Measurements from ENCODE around the gene C19orf73.

C19orf73 gene

GRCh38 chr19:49101160-49101559 lies 17.8 kb downstream of the C19orf73 start:
- ChIA-PET POLR2A (no interaction called here), CTCF (interaction anchor here (0.9 to 7.0 kb wide), 4 partner anchors 9 to 107 kb away, joined by 3 to 62 read pairs (median 32); partner anchors contain the start of gene LIN7B)
- DNase-seq (ENCODE audit: low read depth, low spot score) = no peak
- no peak for TF ChIP-seq CTCF (IDR thresholded peaks at IDR 0.05; ENCODE audit: insufficient read depth, low read length, missing control alignments)
- H3K4me3 ChIP-seq (ENCODE audit: low read depth, low read length) = no peak overlapping the region

DNA sequence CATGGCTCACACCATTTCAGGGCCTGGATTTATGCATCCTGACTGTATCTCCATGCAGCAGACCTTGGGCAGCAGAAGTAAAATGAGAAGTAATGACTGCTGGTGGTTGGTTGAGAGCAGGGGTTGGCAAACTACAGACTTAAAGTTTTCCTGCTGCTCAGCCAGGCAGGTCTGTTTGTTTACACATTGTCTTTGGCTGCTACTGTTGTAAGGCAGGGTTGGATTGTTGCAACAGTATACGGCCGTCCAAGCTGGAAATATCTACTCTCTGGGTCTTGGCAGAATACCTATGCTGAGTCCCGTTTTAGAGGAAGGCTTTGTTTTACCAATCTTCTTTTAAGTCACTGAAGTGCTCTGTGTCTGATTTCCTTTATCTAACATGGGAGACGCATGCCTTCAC lies 20.1 kb downstream of the C19orf73 start:
- CTCF ChIA-PET = interaction anchor here (0.5 to 7.4 kb wide), 20 partner anchors 6 to 129 kb away, joined by 3 to 95 read pairs (median 16); partner anchors contain the start of gene LIN7B
- no peak for TF ChIP-seq CTCF (IDR thresholded peaks at IDR 0.05; ENCODE audit: insufficient read depth, low read length, missing control alignments)
- POLR2A ChIA-PET = no interaction called here
- H3K4me3 ChIP-seq (ENCODE audit: low read depth, low read length) = no peak overlapping the region
- no peak for DNase-seq (ENCODE audit: low read depth, low spot score)

DNA sequence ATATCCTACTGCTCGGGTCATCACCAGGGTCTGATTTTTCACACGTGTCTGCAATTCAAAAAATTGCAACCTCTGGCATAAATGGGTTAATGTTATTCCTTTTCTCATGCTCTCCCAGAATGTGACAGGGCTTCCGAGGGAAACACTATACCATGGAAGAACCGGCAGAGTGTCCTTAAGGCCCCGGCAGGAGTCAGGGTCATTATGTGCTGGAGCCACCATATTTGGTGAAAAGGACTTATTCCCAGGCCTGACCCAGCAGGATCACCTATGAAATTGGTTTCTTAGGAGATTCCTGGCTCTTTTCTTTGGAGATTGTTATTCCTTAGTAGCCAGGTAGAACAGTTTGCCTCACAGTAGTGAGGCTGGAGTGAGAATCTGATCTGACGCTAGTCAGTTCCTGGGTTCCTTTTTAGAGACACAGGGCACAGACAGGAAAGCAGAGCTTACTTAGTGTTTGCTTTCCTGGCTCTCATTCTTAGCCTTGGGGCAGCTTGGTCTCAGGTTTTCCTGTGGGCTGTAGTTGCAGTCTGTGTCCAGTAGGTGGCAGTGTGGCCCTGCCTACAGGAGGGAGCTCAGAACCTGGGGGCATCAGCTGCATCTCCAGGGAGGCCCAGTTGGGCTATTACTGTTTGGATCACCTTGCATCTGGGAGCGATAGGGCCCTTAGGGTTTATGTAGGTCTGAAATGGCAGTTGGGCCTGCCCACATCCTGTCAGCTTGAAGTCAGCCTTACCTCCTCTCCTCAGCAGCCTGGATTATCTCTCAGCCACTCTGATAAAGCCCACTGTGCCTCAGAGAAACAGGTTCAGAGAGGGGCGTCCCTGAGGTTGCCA lies 21.3 kb downstream of the C19orf73 start:
- POLR2A ChIA-PET = interaction anchor here (1.1 kb wide), 1 partner anchor 9 kb away, joined by 7 read pairs; no protein-coding TSS in a partner anchor
- TF ChIP-seq CTCF (IDR thresholded peaks at IDR 0.05; ENCODE audit: insufficient read depth, low read length, missing control alignments) = peak; percentile 95
- peak; percentile 17 for DNase-seq (ENCODE audit: low read depth, low spot score)
- CTCF ChIA-PET = interaction anchor here (0.6 to 7.4 kb wide), 45 partner anchors 7 to 319 kb away, joined by 3 to 95 read pairs (median 6); partner anchors contain the start of genes GYS1, LIN7B and RUVBL2
- H3K4me3 ChIP-seq (ENCODE audit: low read depth, low read length) = no peak overlapping the region

DNA sequence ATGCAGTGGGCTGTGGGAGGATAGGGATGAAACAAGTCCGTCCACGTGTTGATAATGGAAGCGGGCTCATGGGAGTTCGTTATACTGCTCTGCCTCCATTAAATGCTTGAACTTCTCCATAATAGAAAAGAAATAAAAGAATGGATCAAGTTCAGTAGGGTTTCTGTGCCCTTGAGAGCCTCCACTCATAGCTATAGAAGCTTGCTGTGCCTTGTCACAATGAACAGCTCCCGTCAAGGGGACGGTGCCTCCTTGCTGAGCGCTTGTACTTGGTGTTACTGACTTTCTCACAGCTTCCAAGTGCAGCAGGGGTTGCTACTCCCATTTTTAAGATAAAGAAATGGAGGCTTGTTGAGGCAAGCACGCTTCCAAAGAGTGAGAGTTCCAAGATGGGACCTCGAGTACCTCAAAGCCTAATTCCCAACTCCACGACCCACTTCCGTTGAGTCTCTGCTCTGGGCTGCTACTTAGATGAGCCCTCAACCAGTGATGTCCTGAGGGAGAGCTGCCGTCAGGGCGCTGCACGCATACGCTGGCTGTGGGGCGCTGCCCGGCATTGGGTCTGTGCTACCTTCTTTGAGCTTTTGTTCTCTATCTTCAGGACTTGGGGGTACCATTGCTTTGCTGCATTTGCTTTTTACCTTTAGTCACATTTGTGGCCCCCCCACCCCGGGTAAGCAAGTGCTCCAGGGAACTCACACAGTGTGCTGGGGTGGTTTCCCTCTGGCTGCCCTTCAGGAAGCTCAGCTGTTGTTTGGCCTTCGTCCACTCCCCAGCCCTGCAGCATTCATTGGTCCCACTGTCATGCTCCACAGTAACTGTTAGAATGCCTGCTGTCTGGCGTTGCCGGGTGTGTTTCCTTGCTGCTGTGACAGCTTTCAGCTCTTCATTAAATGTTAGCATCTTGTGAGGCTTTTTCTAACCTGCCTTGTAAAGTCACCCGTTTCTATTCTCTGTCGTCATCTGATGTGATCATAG lies 24.1 kb downstream of the C19orf73 start:
- TF ChIP-seq CTCF (IDR thresholded peaks at IDR 0.05; ENCODE audit: insufficient read depth, low read length, missing control alignments) = no peak
- ChIA-PET CTCF (interaction anchor here (0.7 to 7.4 kb wide), 13 partner anchors 7 to 132 kb away, joined by 3 to 76 read pairs (median 5); partner anchors contain the start of gene LIN7B), POLR2A (no interaction called here)
- H3K4me3 ChIP-seq (ENCODE audit: low read depth, low read length) = no peak overlapping the region
- no peak for DNase-seq (ENCODE audit: low read depth, low spot score)

DNA sequence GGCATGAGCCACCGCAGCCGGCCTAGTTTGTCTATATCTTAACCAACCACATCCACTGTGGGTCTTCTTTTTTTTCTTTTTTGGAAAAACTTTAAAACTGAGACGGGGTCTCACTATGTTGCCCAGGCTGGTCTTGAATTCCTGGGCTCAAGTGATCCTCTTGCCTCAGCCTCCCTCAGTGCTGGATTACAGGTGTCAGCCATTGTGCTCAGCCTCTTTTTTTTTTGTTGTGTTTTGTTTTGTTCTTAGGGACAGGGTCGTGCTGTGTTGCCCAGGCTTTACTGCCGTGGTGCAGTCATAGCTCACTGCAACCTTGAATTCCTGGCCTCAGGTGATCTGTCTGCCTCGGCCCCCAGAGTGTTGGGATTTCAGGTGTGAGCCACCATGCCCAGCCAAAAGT lies 26.3 kb downstream of the C19orf73 start:
- no peak overlapping the region for H3K4me3 ChIP-seq (ENCODE audit: low read depth, low read length)
- POLR2A ChIA-PET = no interaction called here
- CTCF ChIA-PET = interaction anchor here (1.0 to 7.4 kb wide), 3 partner anchors 12 to 106 kb away, joined by 4 to 66 read pairs (median 5); partner anchors contain the start of gene LIN7B
- TF ChIP-seq CTCF (IDR thresholded peaks at IDR 0.05; ENCODE audit: insufficient read depth, low read length, missing control alignments) = no peak
- DNase-seq (ENCODE audit: low read depth, low spot score) = no peak

Measured in AG04449 (cell line).